ENCODE data around the gene POU1F1. TPM values are rescaled to one million over a fixed set of nuclear protein-coding genes. Genes with fewer than 3 reads are reported as not detected.
A peak's percentile ranks its signal among the peaks of the same experiment; 100 is the strongest.

Gene POU1F1
- total RNA-seq, 1 donor from 2014 or later: not detected

- Mint-ChIP-seq H3K4me3 (peak overlapping the region; percentile 85), H3K36me3 (ENCODE audit: low read depth) (no peaks in the 10 kb centered on the region), H3K9me3 (peaks cover 3% of the 10 kb centered on the region), H3K27ac (ENCODE audit: unreplicated experiment) (no peak overlapping the region), H3K27me3 (ENCODE audit: low read depth) (peaks cover 21% of the 10 kb centered on the region), H3K4me1 (peaks cover 17% of the 10 kb centered on the region)
- no peak for DNase-seq (ENCODE audit: low read depth, low spot score)
- TF ChIP-seq CTCF (conservative IDR thresholded peaks at IDR 0.05): no peak
Measured at GRCh38 chr3:87225659-87226058, 50.7 kb downstream of the POU1F1 start.

- TF ChIP-seq CTCF (conservative IDR thresholded peaks at IDR 0.05): no peak
- H3K36me3 Mint-ChIP-seq (ENCODE audit: low read depth): no peaks in the 10 kb centered on the region
- no peaks in the 10 kb centered on the region for H3K4me1 Mint-ChIP-seq
- H3K4me3 Mint-ChIP-seq: no peak overlapping the region
- no peak for DNase-seq (ENCODE audit: low read depth, low spot score)
- no peak overlapping the region for H3K27ac Mint-ChIP-seq (ENCODE audit: unreplicated experiment)
- H3K9me3 Mint-ChIP-seq: peaks cover 5% of the 10 kb centered on the region
- peaks cover 6% of the 10 kb centered on the region for H3K27me3 Mint-ChIP-seq (ENCODE audit: low read depth)
Measured at GRCh38 chr3:87219611-87220010, 56.8 kb downstream of the POU1F1 start.

GRCh38 chr3:87218560-87218959 is 57.8 kb downstream of the POU1F1 start:
- no peaks in the 10 kb centered on the region for H3K4me1 Mint-ChIP-seq
- H3K27me3 Mint-ChIP-seq (ENCODE audit: low read depth): peaks cover 6% of the 10 kb centered on the region
- H3K4me3 Mint-ChIP-seq: no peak overlapping the region
- H3K9me3 Mint-ChIP-seq: peaks cover 5% of the 10 kb centered on the region
- no peaks in the 10 kb centered on the region for H3K36me3 Mint-ChIP-seq (ENCODE audit: low read depth)
- H3K27ac Mint-ChIP-seq (ENCODE audit: unreplicated experiment): no peak overlapping the region
- TF ChIP-seq CTCF (conservative IDR thresholded peaks at IDR 0.05): no peak
- DNase-seq (ENCODE audit: low read depth, low spot score): no peak

Small RNA genes within 50 kb of the gene (microRNA-seq; reads per million reads assigned to microRNA genes)
- gene MIR4795: not detected

Other genes with a start within 250 kb of the POU1F1 start
- gene CHMP2B, start 49.3 kb downstream of the POU1F1 start, total RNA-seq: 19.6 and 19.7 TPM in 2 replicates